Measurements from ENCODE around the gene KCNAB1. TPM values are rescaled to one million over a fixed set of nuclear protein-coding genes. Genes with fewer than 3 reads are reported as not detected.

Gene KCNAB1
- total and polyA plus RNA-seq, 12 donors = 1.4 to 5.0 (median 2.5) TPM

GRCh38 chr3:156478891-156479290, 358.5 kb downstream of the KCNAB1 start:
- intact Hi-C loops (cut with DNase I) = no loop called here
- no peaks in the 10 kb centered on the region for H3K27me3 ChIP-seq
- DNase-seq = no peak
- no peaks in the 10 kb centered on the region for H3K36me3 ChIP-seq
- ATAC-seq = no peak
- H3K4me3 ChIP-seq = no peak overlapping the region
- TF ChIP-seq CTCF (IDR thresholded peaks at IDR 0.05) = no peak
- H3K4me1 ChIP-seq = peaks cover 0 to 13% (median 9%) of the 10 kb centered on the region in 9 donors
- H3K27ac ChIP-seq = peak overlapping the region in 2 of 10 donors; percentile 3
- no peaks in the 10 kb centered on the region for H3K9me3 ChIP-seq
- 74 to 90% methylated on average over 2 of the region's 2 CpGs for WGBS, 2 donors

- Histone ChIP-seq H3K36me3 (no peaks in the 10 kb centered on the region), H3K4me1 (peaks cover 0 to 20% (median 13%) of the 10 kb centered on the region in 9 donors), H3K27me3 (no peaks in the 10 kb centered on the region), H3K4me3 (no peak overlapping the region), H3K27ac (peak overlapping the region in 1 of 10 donors; percentile 3), H3K9me3 (no peaks in the 10 kb centered on the region)
- intact Hi-C loops (cut with DNase I) = loop anchor here in 1 of 10 donors (10.0 kb wide), 1 partner anchor 185 kb away; no protein-coding TSS in a partner anchor
- DNase-seq = no peak
- TF ChIP-seq CTCF (IDR thresholded peaks at IDR 0.05) = no peak
- no peak for ATAC-seq
- 45 to 57% methylated on average over 1 of the region's 1 CpG for WGBS, 2 donors
These were observed 359.2 kb downstream of the KCNAB1 start for GRCh38 chr3:156479604-156480003.

DNA sequence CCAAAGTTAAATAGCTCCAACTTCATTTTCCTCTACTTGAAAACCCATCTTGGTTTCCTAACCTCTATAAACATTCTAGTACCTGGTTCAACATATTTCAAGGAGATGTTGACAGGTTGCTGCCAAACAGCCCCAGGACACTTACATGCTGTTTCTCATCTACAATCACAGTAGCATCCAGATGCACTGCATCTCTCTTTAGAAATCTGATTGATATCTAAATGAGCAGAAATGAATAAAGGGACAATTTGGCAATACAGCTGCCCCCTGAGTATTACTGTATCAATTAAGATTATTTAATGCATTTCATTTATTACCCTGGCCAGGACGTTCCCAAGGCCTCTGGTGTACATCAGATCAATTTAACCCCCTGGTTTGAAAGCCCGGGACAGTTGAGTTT, 360.6 kb downstream of the KCNAB1 start:
- H3K4me1 ChIP-seq = peaks cover 0 to 26% (median 13%) of the 10 kb centered on the region in 9 donors
- no peak for ATAC-seq
- no peak for DNase-seq
- no peak overlapping the region for H3K4me3 ChIP-seq
- H3K9me3 ChIP-seq = no peaks in the 10 kb centered on the region
- H3K36me3 ChIP-seq = no peaks in the 10 kb centered on the region
- WGBS, 2 donors = 74 to 86% methylated on average over 2 of the region's 2 CpGs
- intact Hi-C loops (cut with DNase I) = loop anchor here in 1 of 10 donors (10.0 kb wide), 1 partner anchor 186 kb away; no protein-coding TSS in a partner anchor
- no peaks in the 10 kb centered on the region for H3K27me3 ChIP-seq
- no peak overlapping the region for H3K27ac ChIP-seq
- no peak for TF ChIP-seq CTCF (IDR thresholded peaks at IDR 0.05)

DNA sequence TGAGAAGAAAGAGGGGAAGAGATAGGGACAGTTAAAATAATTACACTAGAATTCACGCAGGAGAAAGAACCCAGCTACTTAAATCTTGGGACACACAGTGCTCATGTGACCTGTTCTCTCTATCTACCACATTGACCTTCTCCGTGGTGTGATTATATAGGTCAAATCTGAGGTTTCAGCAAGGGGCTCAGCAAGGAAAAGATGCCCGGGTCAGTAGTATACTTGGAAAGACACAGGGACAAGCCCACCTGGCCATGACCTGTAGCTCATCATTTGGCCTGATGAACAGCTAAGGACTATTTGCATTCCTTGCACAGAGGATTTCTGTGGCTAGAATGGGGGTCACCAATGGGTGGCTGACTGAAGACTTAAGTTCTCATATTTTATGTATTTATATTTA, 362.6 kb downstream of the KCNAB1 start:
- peak overlapping the region in 5 of 10 donors; percentile 42 to 88 (median 53) for H3K27ac ChIP-seq

More for the DNA sequence above, 362.6 kb downstream of the KCNAB1 start:
- no peaks in the 10 kb centered on the region for H3K9me3 ChIP-seq
- no peak for TF ChIP-seq CTCF (IDR thresholded peaks at IDR 0.05)
- no peaks in the 10 kb centered on the region for H3K36me3 ChIP-seq
- H3K4me1 ChIP-seq = peaks cover 0 to 26% (median 13%) of the 10 kb centered on the region in 9 donors
- H3K4me3 ChIP-seq = no peak overlapping the region
- H3K27me3 ChIP-seq = no peaks in the 10 kb centered on the region
- DNase-seq (no peak), ATAC-seq (no peak)
- intact Hi-C loops (cut with DNase I) = loop anchor here in 1 of 10 donors (10.0 kb wide), 1 partner anchor 188 kb away; no protein-coding TSS in a partner anchor
- 89 to 91% methylated on average over 3 of the region's 3 CpGs for WGBS, 2 donors
